ENCODE data around the gene RD3L. TPM values are rescaled to one million over a fixed set of nuclear protein-coding genes. Genes with fewer than 3 reads are reported as not detected.

RD3L gene
- total and polyA plus RNA-seq, 2 experiments from 2014 or later = not detected

DNA sequence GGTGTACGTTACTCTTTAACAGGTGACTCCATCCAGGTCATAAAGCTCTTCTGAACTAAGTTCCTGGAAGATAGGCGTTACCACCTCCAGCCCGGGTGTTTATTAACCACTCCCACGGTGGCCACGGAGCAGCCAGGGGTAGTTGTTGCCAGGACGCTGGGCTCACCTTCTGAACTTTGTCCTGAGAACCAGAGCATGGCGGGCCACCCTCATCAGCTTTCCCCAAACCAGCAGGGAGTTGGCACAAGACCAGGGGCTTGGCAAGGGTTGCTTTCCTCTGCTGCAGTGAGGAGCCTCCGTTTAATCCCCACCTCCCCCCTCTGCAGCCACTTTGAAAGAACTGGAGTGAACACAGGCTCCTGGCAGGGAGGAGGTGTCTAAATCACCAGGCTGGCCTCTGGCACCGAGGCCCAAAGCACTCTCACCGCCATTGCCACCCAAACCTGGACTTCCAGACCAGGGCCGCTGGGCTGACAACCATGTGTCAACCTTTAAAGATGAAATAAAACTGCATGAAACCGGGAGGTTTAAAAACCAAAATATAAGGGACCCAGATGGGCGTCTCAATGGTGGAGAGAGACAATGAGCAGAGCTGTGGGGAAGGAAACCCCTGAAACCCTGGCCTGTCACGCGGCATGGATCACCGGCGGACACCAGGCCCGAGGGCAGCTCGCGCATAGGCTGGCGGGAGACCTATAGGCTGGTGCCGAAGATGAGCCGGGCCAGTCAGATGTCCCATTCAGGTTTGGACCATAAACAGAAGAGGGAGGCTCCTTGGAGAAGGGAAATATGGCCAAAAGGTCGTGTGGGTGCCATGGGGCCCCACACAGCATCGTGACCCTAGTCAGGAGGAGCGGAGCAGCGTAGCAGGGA, 45.0 kb downstream of the RD3L start (continued):
- TF ChIP-seq ZNF462 (CRISPR knock-in tag; IDR thresholded peaks at IDR 0.05) (no peak), NANOG (IDR thresholded peaks at IDR 0.05; ENCODE audit: borderline replicate concordance) (no peak)

DNA sequence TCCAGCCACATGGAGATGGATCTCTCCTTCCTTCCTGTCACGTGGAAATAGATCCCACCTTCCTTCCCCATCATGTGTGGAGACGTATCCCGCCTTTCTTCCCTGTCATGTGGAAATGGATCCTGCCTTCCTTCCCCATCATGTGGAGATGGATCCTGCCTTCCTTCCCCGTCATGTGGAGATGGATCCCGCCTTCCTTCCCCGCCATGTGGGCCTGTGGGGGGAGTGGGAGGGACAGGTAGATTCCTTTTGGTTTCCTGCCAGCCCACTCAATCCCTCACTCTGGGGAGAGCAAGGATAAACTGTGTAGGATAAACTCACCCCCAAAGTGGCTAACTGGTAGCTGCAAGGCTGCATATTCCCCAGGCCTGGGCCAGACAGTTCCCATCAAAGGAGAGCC, 45.8 kb downstream of the RD3L start:
- no peak overlapping the region for H3K4me3 Mint-ChIP-seq
- Histone ChIP-seq H3K9me2 (ENCODE audit: insufficient read depth) (no peaks in the 10 kb centered on the region), H2AFZ (no peak overlapping the region), H3F3A (replicated peaks; ENCODE audit: low read depth) (no peaks in the 10 kb centered on the region), H3K79me2 (replicated peaks; ENCODE audit: insufficient read depth) (no peaks in the 10 kb centered on the region), H3K4me3 (no peak overlapping the region), H4K20me1 (replicated peaks; ENCODE audit: insufficient read depth) (no peaks in the 10 kb centered on the region), H3K36me3 (ENCODE audit: insufficient read depth) (no peaks in the 10 kb centered on the region), H3K27me3 (ENCODE audit: insufficient read depth) (no peaks in the 10 kb centered on the region), H3K4me2 (no peak overlapping the region), H3K4me1 (ENCODE audit: insufficient read depth) (no peaks in the 10 kb centered on the region), H3K27ac (ENCODE audit: low read depth) (no peak overlapping the region)
- peaks cover 6% of the 10 kb centered on the region; the same call in 2 of the 3 replicates for H3K4me1 Mint-ChIP-seq
- ATAC-seq = no peak
- H3K27me3 Mint-ChIP-seq (ENCODE audit: insufficient read depth, low read depth, poor library complexity) = peaks cover 19% of the 10 kb centered on the region
- no peak for DNase-seq (ENCODE audit: low spot score)
- peaks cover 10% of the 10 kb centered on the region for H3K9me3 Mint-ChIP-seq
- H3K36me3 Mint-ChIP-seq (ENCODE audit: low read depth) = peaks cover 5% of the 10 kb centered on the region; the same call in 2 of the 3 replicates
- H3K27ac Mint-ChIP-seq = no peak overlapping the region
- TF ChIP-seq ZNF331 (CRISPR knock-in tag; IDR thresholded peaks at IDR 0.05; ENCODE audit: low read depth) (no peak), ZNF462 (CRISPR knock-in tag; IDR thresholded peaks at IDR 0.05) (no peak), EZH2 (IDR thresholded peaks at IDR 0.05; ENCODE audit: low read depth, unreplicated experiment) (no peak), NANOG (IDR thresholded peaks at IDR 0.05; ENCODE audit: borderline replicate concordance) (no peak), ZNF114 (CRISPR knock-in tag; IDR thresholded peaks at IDR 0.05) (no peak)
- TF ChIP-seq, protein P1, sequence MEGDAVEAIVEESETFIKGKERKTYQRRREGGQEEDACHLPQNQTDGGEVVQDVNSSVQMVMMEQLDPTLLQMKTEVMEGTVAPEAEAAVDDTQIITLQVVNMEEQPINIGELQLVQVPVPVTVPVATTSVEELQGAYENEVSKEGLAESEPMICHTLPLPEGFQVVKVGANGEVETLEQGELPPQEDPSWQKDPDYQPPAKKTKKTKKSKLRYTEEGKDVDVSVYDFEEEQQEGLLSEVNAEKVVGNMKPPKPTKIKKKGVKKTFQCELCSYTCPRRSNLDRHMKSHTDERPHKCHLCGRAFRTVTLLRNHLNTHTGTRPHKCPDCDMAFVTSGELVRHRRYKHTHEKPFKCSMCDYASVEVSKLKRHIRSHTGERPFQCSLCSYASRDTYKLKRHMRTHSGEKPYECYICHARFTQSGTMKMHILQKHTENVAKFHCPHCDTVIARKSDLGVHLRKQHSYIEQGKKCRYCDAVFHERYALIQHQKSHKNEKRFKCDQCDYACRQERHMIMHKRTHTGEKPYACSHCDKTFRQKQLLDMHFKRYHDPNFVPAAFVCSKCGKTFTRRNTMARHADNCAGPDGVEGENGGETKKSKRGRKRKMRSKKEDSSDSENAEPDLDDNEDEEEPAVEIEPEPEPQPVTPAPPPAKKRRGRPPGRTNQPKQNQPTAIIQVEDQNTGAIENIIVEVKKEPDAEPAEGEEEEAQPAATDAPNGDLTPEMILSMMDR (conservative IDR thresholded peaks at IDR 0.05; ENCODE audit: low read depth in 2 of 2) = no peak

Measured in GM23338 (cell line).